SIG-M5 treated with dmso at 0.1 percent for 504 hours (cell line): ENCODE measurements around the gene RFX8.

Experiments
- DNase-seq: peaks from one replicate; lab custom pipeline; 2025; ENCODE audit not compliant: unreplicated experiment; lab: John Stamatoyannopoulos, UW

The RFX8 gene

GRCh38 chr2:101383016-101383541 is 91.8 kb downstream of the RFX8 start:
- no peak for DNase-seq

DNA sequence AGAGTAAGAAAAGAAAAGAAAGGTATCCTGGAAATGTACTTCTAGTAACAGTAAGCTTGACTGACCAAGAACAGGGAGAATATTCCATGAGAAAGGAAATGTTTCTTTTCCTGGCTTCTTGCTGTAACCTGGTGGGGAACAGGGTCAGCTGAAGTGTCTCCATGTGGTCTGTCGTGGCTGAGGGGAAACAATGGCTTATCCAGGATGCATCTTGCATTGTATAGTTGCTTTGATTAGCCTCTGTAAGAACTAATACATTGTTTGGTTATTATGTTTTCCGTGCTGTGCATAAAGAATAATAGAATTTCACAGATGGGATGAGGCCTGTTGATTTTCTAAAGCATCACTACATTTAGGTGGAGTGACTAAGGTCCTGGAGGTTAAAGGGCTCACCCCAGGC is 92.5 kb downstream of the RFX8 start:
- no peak for DNase-seq

GRCh38 chr2:101380376-101380775 is 94.5 kb downstream of the RFX8 start:
- DNase-seq = peak; percentile 38

DNA sequence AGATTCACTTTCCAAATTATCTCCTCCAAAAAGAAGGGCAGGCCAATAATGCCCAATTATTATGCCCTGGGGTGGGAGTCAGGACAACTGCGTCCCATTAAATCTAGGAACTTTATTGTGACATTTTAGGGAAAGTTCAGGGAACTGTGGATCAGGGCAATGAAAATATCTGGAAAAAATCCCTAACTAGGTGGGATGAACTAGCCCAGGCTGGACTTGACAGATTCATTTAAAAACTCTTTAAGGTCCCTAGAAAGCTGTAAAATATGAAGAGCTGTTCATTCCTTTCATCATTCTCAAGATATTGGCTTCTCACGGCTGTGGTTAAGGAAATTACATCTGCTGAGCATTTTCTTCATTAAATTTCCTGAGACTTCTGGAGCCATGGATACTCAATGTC is 95.8 kb downstream of the RFX8 start:
- DNase-seq = no peak

GRCh38 chr2:101375653-101376052 is 99.3 kb downstream of the RFX8 start:
- DNase-seq = no peak

DNA sequence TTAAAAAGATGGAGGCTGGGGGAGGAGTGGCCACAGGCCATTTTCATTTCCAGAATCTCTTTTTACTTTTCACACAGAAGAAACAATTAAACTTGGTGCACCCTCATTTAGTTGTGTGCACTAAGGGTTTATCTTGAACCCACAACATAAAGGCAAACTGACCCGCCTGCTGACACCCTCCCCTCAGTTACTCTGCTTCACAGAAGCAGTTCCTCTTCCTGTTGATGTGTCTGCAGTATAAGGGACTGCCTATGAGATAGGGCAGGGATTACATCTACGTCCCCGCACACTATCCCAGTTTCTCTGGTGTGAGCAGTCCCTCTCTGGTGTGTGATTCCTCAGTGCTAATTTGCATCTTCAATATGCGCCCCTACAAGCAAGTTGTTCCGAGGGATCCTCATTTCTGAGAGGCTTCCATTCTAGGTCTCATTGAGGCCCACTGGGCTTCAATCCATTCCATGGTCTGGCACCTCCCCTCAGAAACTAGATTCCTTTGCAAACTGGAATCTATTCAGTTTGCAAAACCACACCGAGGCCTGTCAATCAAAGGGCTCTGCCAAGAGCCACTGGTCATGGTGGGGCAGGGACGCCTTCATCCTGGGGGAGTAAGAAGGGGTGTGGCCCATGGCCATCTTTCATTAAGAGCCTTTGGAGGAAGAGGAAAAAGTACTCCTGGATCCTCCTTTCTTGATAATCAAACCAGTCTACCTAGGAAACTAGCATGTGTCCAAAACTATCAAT is 99.9 kb downstream of the RFX8 start:
- no peak for DNase-seq

GRCh38 chr2:101372792-101373191 is 102.1 kb downstream of the RFX8 start:
- no peak for DNase-seq

GRCh38 chr2:101371636-101372035 is 103.3 kb downstream of the RFX8 start:
- no peak for DNase-seq

- no peak for DNase-seq
Measured at GRCh38 chr2:101369100-101369499, 105.8 kb downstream of the RFX8 start.

GRCh38 chr2:101368376-101368775 is 106.5 kb downstream of the RFX8 start:
- DNase-seq = no peak

GRCh38 chr2:101367508-101367907 is 107.4 kb downstream of the RFX8 start:
- DNase-seq = no peak

- DNase-seq = no peak
Measured at GRCh38 chr2:101364878-101365277, 110.0 kb downstream of the RFX8 start.

DNA sequence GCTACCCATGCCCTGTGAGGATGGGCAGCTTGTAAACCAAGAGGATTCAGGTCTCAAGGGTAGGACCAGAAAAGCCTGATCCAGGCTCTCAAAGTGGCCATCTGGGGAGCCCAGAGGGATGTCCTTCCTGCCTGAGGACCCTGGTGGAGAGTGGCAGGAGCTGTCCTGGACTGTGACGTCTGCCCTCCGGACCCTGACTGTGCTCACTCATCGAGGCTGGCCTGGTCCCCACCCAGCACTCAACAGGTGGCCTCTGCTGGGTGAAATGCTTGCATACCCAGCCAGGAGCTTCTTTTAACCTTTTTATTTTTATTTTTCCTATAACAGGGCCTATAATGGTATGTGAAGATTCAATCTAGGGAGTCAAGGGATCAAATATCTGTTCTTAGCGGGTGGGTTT is 112.1 kb downstream of the RFX8 start:
- DNase-seq = no peak

DNA sequence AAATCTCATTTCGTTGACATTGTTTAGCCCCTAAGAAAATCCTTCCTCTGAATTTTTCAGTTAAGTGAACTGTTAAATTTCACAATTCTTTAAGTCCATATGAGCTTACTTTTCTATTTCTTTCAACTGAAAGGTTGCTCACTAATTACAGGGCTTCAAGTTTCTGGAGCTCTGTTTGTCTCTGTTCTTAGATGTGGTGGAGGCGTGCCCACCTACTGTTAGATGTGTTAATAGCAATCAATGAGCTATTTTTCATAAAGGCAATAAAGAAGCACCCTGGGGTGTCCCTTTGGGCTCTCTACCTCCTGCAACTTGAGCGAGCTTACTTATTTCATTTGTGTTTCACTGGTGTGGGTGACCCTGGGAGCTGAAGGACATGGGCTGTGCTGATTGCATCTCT is 112.6 kb downstream of the RFX8 start:
- no peak for DNase-seq

- DNase-seq = peak; percentile 12
Measured at GRCh38 chr2:101361522-101361921, 113.4 kb downstream of the RFX8 start.

GRCh38 chr2:101361121-101361520 is 113.8 kb downstream of the RFX8 start:
- DNase-seq = peak; percentile 53

DNA sequence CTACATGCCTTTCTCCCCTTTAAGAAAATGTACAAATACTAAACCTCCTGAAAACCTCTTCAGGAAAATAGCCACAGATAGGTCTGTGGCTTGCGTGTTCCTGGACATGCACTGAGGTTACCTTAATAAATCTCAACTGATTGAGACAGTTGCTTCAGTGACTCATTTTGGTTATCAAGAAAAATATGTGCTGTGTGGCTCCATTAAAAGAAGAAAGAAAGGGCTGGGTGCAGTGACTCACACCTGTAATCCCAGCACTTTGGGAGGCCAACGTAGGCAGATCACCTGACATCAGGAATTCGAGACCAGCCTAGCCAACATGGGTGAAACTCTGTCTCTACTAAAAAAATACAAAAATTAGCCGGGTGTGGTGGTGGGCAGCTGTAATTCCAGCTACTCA is 114.7 kb downstream of the RFX8 start:
- DNase-seq = no peak

- no peak for DNase-seq
Measured at GRCh38 chr2:101359410-101359954, 115.4 kb downstream of the RFX8 start.

- no peak for DNase-seq
Measured at GRCh38 chr2:101357376-101357775, 117.5 kb downstream of the RFX8 start.

- no peak for DNase-seq
Measured at GRCh38 chr2:101356521-101356920, 118.4 kb downstream of the RFX8 start.

DNA sequence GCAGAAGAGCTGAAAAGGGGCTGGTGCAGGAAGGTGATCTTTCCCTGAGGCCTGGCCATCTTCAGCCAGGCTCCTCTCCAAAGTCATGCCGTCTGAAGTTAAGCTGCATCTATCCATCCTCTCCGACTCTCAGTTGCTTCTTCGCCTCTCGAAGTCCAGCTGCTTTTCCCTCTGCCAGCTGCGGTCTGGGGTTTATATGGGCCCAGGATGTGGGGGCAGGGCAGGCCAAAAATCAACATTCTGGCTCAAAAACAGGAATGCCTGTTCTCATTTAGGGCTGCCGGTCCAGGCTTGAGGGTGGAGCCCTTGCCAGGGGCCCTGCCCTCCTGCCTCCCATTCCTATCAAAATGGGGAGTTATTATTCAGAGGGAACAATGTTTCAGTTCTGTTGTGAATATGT is 118.9 kb downstream of the RFX8 start:
- DNase-seq = no peak

- DNase-seq = no peak
Measured at GRCh38 chr2:101355401-101356054, 119.4 kb downstream of the RFX8 start.
